Forelimb muscle (tissue), 1 donor: ENCODE measurements around the gene TRAF7. TPM values are rescaled to one million over a fixed set of nuclear protein-coding genes. Genes with fewer than 3 reads are reported as not detected.

Experiments used
- DNase-seq: peaks from one replicate; pipeline ENCODE4 v3.0.0-alpha.2; 2013; ENCODE audit warnings: low read depth
- polyA plus RNA-seq: library from polyadenylated mRNA; unstranded; fragments of 120-200 nt; gene quantifications from one replicate; pipeline ENCODE4 v1.2.1, GENCODE V29; 2013; ENCODE audit not compliant: insufficient read length

TRAF7 gene
- polyA plus RNA-seq, 1 donor = 43.7 TPM

DNA sequence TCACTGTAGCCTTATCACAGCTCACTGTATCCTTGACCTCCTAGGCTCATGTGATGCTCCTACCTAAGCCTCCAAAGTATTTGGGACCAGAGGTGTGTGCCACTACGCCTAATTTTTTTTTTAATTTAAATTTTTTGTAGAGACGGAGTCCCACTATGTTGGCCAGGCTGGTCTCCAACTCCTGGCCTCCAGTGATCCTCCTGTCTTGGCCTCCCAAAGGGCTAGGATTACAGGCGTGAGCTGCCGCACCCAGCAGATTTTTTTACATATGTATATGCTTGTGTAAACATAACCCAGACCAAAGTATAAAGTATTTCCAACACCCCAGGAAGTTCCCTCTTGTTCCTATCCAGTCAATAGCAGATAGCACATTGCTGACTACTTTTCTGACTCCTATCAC, 60.7 kb downstream of the TRAF7 start:
- DNase-seq = no peak

DNA sequence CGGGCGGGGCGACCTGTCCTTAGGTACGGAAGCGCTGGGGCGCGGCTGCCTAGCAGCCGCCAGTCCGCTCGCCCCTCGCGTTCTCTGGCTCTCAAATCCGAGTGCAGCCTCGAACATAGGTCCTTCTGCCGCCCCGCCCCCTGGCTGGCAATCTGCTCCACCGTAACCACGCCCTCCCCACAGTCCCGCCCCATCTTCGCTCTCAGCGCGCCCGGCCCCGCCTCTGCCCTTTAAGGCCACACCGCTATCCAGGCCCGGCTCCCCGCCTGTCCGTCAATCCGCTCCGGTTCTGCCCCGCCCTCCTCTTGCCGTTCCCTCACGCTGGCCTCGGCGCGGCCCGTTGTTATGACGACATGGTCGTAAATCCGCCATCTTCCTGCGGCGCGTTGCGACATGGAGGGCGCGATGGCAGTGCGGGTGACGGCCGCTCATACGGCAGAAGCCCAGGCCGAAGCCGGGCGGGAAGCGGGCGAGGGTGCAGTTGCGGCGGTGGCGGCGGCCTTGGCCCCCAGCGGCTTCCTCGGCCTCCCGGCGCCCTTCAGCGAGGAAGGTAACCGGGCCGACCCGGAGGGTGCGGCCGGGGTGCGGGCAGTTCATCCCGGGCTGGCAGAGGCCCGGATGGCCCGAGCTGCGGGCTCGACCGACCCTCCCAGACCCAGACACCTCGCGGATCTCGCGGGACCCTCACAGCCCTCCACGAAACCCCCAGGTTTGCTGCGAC, 67.8 kb downstream of the TRAF7 start, which contains the start of gene E4F1:
Gene E4F1 (plus strand): TSS at position 371 of the 721 bp plus-strand sequence. CDS start 23 bp downstream, at position 394.
- peak; percentile 95 for DNase-seq

GRCh38 chr16:2223942-2224486, 68.4 kb downstream of the TRAF7 start:
- no peak for DNase-seq

- no peak for DNase-seq
Measured at GRCh38 chr16:2226245-2226793, 70.7 kb downstream of the TRAF7 start.

DNA sequence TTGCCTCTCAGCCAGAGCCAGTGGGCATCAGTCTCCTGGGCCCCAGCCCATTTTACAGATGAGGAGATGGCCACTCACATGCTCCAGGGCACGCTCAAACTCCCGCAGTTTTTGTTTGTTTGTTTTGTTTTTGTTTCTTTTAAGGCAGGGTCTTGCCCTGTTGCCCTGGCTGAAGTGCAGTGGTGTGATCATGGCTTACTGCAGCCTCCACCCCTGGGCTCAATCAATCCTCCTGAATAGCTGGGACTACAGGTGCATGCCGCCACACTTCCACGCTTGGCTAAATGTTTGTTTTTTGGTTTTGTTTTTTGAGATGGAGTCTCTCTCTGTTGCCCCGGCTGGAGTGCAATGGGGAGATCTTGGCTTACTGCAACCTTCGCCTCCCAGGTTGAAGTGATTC, 71.3 kb downstream of the TRAF7 start:
- DNase-seq = no peak

Other genes with a start within 250 kb of the TRAF7 start
- not detected for gene HS3ST6, start 237.4 kb upstream of the TRAF7 start, polyA plus RNA-seq
- 38.3 TPM for gene MSRB1, start 212.6 kb upstream of the TRAF7 start, polyA plus RNA-seq
- gene RPL3L, start 201.1 kb upstream of the TRAF7 start, polyA plus RNA-seq = 56.0 TPM
- 121 TPM for gene NDUFB10, start 196.2 kb upstream of the TRAF7 start, polyA plus RNA-seq
- gene RPS2, start 191.0 kb upstream of the TRAF7 start, polyA plus RNA-seq = 3,325 TPM
- not detected for gene RNF151, start 188.9 kb upstream of the TRAF7 start, polyA plus RNA-seq
- 28.4 TPM for gene TBL3, start 183.7 kb upstream of the TRAF7 start, polyA plus RNA-seq
- gene NOXO1, start 174.3 kb upstream of the TRAF7 start, polyA plus RNA-seq = 1.4 TPM
- gene GFER, start 171.6 kb upstream of the TRAF7 start, polyA plus RNA-seq = 16.2 TPM
- 1.4 TPM for gene SYNGR3, start 165.8 kb upstream of the TRAF7 start, polyA plus RNA-seq
- 24.9 TPM for gene ZNF598, start 146.0 kb upstream of the TRAF7 start, polyA plus RNA-seq
- 1.1 TPM for gene NPW, start 136.0 kb upstream of the TRAF7 start, polyA plus RNA-seq
- gene NHERF2, start 128.9 kb upstream of the TRAF7 start, polyA plus RNA-seq = 36.7 TPM
- gene NTHL1, start 107.9 kb upstream of the TRAF7 start, polyA plus RNA-seq = 11.2 TPM
- 70.4 TPM for gene TSC2, start 107.8 kb upstream of the TRAF7 start, polyA plus RNA-seq
- gene PKD1, start 19.9 kb upstream of the TRAF7 start, polyA plus RNA-seq = 140 TPM
- gene RAB26, start 7.2 kb upstream of the TRAF7 start, polyA plus RNA-seq = 1.0 TPM
- gene CASKIN1, start 40.8 kb downstream of the TRAF7 start, polyA plus RNA-seq = 2.3 TPM
- 29.2 TPM for gene MLST8, start 49.7 kb downstream of the TRAF7 start, polyA plus RNA-seq
- gene BRICD5, start 55.1 kb downstream of the TRAF7 start, polyA plus RNA-seq = 6.2 TPM
- 15.4 TPM for gene PGP, start 59.1 kb downstream of the TRAF7 start, polyA plus RNA-seq
- gene E4F1, start 67.8 kb downstream of the TRAF7 start, polyA plus RNA-seq = 14.3 TPM
- gene DNASE1L2, start 80.7 kb downstream of the TRAF7 start, polyA plus RNA-seq = 1.1 TPM
- gene ECI1, start 95.8 kb downstream of the TRAF7 start, polyA plus RNA-seq = 56.3 TPM
- 160 TPM for gene RNPS1, start 112.3 kb downstream of the TRAF7 start, polyA plus RNA-seq
- gene ABCA3, start 184.9 kb downstream of the TRAF7 start, polyA plus RNA-seq = 14.5 TPM